ENCODE data around the gene KIF1B. TPM values are rescaled to one million over a fixed set of nuclear protein-coding genes. Genes with fewer than 3 reads are reported as not detected.

The KIF1B gene
- total RNA-seq, 1 donor from 2014 or later: 49.4 TPM

DNA sequence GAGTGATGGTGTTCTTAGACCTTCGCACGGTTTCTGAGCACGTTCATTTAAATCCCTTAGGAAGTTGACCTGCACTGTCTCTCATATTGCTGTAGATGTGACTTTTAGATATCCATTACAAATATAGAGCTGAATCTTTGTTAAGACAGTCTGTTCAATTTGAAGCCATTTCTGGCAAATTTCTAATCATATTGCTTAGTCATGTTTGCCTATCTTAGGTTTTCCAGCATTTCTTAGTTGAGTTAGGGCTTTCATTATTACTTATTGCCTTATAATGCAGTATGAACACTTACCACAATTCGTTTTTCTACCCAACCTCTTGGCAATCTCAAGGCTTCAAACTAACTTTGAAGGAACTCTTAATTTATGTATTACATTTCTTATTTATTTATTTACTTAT, 110.0 kb downstream of the KIF1B start:
- TF ChIP-seq, protein P1, sequence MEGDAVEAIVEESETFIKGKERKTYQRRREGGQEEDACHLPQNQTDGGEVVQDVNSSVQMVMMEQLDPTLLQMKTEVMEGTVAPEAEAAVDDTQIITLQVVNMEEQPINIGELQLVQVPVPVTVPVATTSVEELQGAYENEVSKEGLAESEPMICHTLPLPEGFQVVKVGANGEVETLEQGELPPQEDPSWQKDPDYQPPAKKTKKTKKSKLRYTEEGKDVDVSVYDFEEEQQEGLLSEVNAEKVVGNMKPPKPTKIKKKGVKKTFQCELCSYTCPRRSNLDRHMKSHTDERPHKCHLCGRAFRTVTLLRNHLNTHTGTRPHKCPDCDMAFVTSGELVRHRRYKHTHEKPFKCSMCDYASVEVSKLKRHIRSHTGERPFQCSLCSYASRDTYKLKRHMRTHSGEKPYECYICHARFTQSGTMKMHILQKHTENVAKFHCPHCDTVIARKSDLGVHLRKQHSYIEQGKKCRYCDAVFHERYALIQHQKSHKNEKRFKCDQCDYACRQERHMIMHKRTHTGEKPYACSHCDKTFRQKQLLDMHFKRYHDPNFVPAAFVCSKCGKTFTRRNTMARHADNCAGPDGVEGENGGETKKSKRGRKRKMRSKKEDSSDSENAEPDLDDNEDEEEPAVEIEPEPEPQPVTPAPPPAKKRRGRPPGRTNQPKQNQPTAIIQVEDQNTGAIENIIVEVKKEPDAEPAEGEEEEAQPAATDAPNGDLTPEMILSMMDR (IDR thresholded peaks at IDR 0.05): no peak
- Mint-ChIP-seq H3K36me3 (ENCODE audit: low read depth) (peaks cover 18% of the 10 kb centered on the region), H3K27ac (ENCODE audit: unreplicated experiment) (no peak overlapping the region), H3K4me3 (ENCODE audit: unreplicated experiment) (no peak overlapping the region), H3K9me3 (ENCODE audit: low read depth) (no peaks in the 10 kb centered on the region), H3K27me3 (ENCODE audit: low read depth) (no peaks in the 10 kb centered on the region), H3K4me1 (ENCODE audit: low read depth) (no peaks in the 10 kb centered on the region)
- DNase-seq (ENCODE audit: low spot score): no peak

DNA sequence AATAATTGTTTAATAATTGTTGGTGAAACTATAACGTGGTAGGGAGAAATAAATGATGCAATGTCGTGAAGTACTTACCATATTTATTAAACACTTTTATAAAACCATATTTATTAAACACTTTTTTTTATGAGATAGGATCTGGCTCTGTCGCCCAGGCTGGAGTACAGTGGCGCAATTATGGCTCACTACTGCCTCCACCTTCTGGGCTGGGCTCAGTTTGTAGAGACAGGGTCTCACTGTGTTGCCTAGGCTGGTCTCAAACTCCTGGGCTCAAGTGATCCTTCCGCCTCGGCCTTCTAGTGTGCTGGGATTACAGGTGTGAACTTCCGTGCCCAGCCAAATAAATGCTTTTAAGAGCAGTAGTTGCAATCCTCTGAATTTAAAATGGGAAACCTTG, 112.5 kb downstream of the KIF1B start:
- Mint-ChIP-seq H3K9me3 (ENCODE audit: low read depth) (no peaks in the 10 kb centered on the region), H3K36me3 (ENCODE audit: low read depth) (peaks cover 29% of the 10 kb centered on the region), H3K27me3 (ENCODE audit: low read depth) (no peaks in the 10 kb centered on the region), H3K4me3 (ENCODE audit: unreplicated experiment) (no peak overlapping the region), H3K4me1 (ENCODE audit: low read depth) (no peaks in the 10 kb centered on the region), H3K27ac (ENCODE audit: unreplicated experiment) (no peak overlapping the region)
- DNase-seq (ENCODE audit: low spot score): no peak
- TF ChIP-seq, protein P1 (IDR thresholded peaks at IDR 0.05): no peak

DNA sequence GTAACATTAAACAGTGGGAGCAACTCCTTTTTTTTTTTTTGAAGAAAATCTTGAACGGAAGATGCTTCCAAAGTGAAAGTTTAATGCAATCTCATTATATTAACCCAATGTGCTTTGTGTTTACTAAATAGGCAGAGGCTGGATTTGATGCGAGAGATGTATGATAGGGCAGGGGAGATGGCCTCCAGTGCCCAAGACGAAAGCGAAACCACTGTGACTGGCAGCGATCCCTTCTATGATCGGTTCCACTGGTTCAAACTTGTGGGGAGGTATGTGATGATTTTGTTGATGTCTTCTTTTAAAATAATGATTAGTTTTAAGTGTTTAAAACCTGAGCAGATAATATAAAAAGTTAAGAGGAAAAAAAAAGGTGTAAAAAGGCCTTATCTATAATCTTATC, 114.3 kb downstream of the KIF1B start:
- no peaks in the 10 kb centered on the region for H3K4me1 Mint-ChIP-seq (ENCODE audit: low read depth)
- H3K27ac Mint-ChIP-seq (ENCODE audit: unreplicated experiment): no peak overlapping the region
- no peaks in the 10 kb centered on the region for H3K27me3 Mint-ChIP-seq (ENCODE audit: low read depth)
- DNase-seq (ENCODE audit: low spot score): no peak
- H3K4me3 Mint-ChIP-seq (ENCODE audit: unreplicated experiment): no peak overlapping the region
- peaks cover 33% of the 10 kb centered on the region for H3K36me3 Mint-ChIP-seq (ENCODE audit: low read depth)
- no peaks in the 10 kb centered on the region for H3K9me3 Mint-ChIP-seq (ENCODE audit: low read depth)
- TF ChIP-seq, protein P1 (IDR thresholded peaks at IDR 0.05): no peak

DNA sequence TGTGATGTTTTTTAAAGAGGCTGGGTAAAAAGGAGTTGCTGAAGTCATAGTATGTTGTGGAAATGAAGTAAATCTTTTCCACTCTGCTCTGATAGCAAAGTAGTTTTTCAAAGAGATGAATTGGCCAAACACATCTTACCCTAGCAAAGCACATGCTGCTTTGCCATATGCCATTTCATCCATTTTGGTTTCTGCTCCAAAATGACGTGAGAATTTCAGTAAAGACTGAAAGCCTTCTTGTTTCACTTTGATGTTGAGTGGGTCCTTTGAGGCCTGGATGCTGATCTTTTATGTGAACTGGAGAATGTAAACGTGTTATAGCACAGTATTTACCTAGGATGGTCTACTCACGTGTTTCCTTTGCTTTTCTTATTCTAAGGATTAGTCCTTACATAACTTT, 115.2 kb downstream of the KIF1B start:
- no peak for DNase-seq (ENCODE audit: low spot score)
- Mint-ChIP-seq H3K27me3 (ENCODE audit: low read depth) (no peaks in the 10 kb centered on the region), H3K9me3 (ENCODE audit: low read depth) (no peaks in the 10 kb centered on the region), H3K4me3 (ENCODE audit: unreplicated experiment) (no peak overlapping the region), H3K4me1 (ENCODE audit: low read depth) (no peaks in the 10 kb centered on the region), H3K27ac (ENCODE audit: unreplicated experiment) (no peak overlapping the region), H3K36me3 (ENCODE audit: low read depth) (peaks cover 33% of the 10 kb centered on the region)
- TF ChIP-seq, protein P1 (IDR thresholded peaks at IDR 0.05): no peak

DNA sequence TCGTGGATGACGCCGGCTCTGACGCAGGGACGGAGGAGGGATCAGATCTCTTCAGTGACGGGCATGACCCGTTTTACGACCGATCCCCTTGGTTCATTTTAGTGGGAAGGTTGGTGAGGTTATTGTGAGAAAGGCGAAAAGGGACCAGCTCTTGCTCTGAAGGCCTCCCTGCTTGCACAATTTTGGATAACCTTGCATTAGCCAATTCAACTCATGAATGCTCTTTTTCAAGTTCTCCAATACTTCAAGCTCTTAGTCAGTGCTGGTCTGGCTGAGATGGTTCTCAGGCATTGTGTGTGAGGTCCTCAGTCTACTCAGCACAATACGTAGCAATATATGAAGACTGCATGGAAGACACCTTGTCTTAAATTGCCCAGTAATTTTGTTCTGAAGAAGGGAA, 115.9 kb downstream of the KIF1B start:
- Mint-ChIP-seq H3K27ac (ENCODE audit: unreplicated experiment) (no peak overlapping the region), H3K4me1 (ENCODE audit: low read depth) (no peaks in the 10 kb centered on the region), H3K27me3 (ENCODE audit: low read depth) (no peaks in the 10 kb centered on the region), H3K4me3 (ENCODE audit: unreplicated experiment) (no peak overlapping the region), H3K36me3 (ENCODE audit: low read depth) (peaks cover 34% of the 10 kb centered on the region), H3K9me3 (ENCODE audit: low read depth) (no peaks in the 10 kb centered on the region)
- TF ChIP-seq, protein P1 (IDR thresholded peaks at IDR 0.05): no peak
- DNase-seq (ENCODE audit: low spot score): no peak

Measured in chondrocyte (in vitro differentiated cells).